ENCODE measurements around the gene ATP6V1E1.

The ATP6V1E1 gene

DNA sequence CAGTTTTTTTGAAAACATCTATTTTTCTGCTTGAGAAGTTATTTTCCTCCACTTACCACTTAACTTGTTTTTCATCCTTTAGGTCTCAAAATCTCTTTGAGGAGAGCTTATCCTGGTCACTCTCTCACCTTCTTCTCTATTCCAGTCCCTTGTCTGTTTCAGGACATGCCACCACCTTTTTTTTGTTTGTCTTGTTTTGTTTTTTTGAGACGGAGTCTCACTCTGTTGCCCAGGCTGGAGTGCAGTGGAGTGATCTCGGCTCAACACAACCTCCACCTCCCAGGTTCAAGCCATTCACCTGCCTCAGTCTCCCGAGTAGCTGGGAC lies 5.4 kb upstream of the ATP6V1E1 start:
- DNase-seq (ENCODE audit: low spot score): no peak

DNA sequence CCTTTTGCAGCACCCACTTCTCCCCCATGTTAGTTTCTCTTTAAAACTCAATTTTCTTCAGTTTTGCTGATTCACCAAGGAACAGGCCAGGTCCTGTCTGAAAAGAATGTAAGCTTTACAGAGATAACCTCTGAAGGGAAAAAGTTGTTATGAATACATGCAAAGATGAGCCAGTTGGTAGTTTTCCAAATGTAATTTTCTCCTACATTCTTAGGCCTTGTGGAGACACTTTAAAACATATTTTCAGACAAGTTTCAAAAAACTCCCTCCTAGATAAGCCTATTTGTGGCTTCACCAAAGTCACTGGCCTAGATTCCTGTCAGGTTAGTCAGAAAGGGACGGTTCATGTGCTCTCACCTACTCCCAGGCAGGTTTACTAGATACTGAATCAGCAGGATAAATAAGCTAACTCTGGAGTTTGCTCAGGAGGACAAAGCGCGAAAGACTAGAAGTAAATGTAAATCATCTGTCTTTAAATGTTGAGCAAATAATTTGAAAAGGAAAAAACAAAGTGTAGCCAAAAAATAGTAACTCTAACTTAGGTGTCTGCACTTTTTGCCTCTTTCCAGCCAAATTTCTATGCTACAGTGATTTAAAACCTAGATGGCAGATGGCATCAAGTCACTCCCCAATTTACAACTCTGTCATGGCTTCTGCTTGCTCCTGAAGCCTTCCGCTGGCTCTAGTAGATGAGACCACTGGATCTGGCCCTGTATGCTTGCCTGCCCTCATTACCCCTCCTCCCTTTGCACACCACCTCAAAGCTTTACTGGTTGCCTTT lies 4.9 kb upstream of the ATP6V1E1 start:
- peak; percentile 22 for DNase-seq (ENCODE audit: low spot score)

- DNase-seq (ENCODE audit: low spot score): no peak
Observed at GRCh38 chr22:17631076-17631565, 2.6 kb upstream of the ATP6V1E1 start.

DNA sequence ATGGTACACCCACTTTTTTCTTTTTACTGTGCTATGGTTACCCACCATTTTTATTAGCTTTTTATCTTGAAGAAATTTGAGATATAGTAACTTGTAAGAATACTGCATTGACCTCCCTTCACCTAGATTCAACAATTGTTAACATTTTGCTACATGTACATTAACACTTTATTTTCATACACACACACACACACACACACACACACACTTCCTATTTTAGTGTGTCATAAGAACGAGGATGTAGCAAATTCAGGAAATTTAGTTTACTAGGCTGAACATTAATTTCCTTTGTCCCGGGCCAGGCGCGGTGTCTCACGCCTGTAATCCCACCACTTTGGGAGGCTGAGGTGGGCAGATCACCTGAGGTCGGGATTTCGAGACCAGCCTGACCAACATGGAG lies 1.1 kb upstream of the ATP6V1E1 start:
- no peak for DNase-seq (ENCODE audit: low spot score)

GRCh38 chr22:17629173-17629489 lies 582 bp upstream of the ATP6V1E1 start:
- DNase-seq (ENCODE audit: low spot score): no peak

- DNase-seq (ENCODE audit: low spot score): no peak
Observed at GRCh38 chr22:17627961-17628405, 566 bp downstream of the ATP6V1E1 start.

GRCh38 chr22:17613280-17613679 lies 15.3 kb downstream of the ATP6V1E1 start:
- DNase-seq (ENCODE audit: low spot score): no peak

GRCh38 chr22:17612057-17612456 lies 16.5 kb downstream of the ATP6V1E1 start:
- no peak for DNase-seq (ENCODE audit: low spot score)

DNA sequence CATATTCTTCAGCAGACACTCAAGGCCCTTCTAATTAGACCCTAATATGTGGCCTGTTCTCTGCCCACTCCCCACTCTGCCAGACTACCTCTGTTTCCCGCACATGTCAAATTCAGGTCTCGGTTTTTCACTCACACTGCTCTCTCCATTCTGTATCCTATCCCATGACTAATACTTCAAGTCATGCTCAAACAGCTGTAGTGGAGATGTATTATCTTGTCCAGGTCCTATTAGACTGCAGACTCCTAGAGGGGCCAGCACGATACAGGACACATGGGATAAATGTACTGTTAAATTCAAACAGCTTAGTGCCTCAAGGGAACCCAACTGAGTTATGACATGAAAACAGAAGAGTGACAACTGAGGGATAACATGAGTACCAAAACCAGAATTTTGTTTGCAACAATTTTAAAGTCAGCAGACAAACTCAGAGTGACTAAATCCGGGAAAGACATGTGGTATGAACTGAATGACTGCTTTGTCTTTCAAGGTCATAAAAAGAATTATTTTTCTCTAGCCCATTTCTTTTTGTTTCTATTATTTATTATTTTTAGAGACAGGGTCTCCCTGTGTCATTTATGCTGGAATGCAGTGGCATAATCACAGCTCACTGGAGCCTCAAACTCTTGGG lies 20.5 kb downstream of the ATP6V1E1 start:
- no peak for DNase-seq (ENCODE audit: low spot score)

GRCh38 chr22:17606496-17606895 lies 22.1 kb downstream of the ATP6V1E1 start:
- DNase-seq (ENCODE audit: low spot score): peak; percentile 21

GRCh38 chr22:17603668-17604067 lies 24.9 kb downstream of the ATP6V1E1 start:
- DNase-seq (ENCODE audit: low spot score): no peak

DNA sequence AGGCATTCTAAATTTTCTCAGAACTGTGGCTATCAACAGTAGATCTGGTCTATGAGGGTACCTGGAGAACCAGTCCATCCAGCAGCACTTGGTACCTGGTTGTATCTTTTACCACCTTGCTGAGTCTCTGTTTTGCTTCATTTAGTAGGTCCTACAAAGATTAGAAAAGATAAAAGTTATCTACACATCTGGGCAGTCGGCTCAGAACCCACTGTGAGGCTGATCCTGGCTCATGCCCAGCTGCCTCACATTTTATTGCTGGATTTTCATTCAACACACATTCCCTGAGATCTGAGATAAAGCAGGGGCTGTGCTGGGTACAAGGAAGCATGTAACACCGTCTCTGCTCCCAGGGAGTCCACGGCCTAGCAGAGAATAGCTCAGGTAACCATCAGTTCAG lies 27.5 kb downstream of the ATP6V1E1 start:
- no peak for DNase-seq (ENCODE audit: low spot score)

DNA sequence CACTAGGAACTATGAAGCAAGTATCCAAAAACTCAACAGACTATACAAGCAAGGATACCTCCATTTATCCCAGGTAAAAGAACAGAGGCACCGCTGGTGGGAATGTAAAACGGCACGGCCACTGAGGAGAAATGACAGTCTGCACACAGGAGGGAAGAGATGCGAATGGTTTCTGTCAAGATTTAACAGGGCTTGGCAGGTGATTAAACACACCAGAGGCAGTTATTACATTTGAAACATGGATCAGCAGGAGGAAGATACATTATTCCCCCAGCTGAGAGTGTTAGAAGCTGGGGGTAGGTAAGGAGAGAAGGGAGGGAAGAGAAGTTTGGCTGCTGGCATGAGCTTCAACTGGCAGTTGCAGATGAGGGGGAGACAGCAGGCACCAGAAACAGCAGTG lies 30.2 kb downstream of the ATP6V1E1 start:
- DNase-seq (ENCODE audit: low spot score): no peak

DNA sequence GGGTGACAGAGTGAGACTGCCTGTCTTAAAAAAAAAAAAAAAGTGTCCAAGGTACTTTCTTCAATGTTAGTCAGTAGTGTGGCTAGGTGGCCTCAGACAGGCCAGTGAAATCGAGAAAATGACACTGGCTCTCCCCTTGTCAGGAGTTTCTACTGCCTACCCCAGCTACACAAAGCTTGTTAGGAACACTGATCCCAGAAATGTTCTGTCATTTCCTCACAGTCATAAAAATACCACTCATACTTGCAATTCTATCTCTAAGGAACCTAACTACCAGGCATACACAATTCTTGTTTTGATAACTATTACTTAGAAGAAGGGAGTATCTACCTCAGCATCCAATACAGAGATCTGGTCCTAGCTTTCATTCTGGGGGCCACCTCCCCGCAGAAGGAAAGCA lies 31.3 kb downstream of the ATP6V1E1 start:
- DNase-seq (ENCODE audit: low spot score): no peak

- DNase-seq (ENCODE audit: low spot score): no peak
Observed at GRCh38 chr22:17596226-17596625, 32.3 kb downstream of the ATP6V1E1 start.

DNA sequence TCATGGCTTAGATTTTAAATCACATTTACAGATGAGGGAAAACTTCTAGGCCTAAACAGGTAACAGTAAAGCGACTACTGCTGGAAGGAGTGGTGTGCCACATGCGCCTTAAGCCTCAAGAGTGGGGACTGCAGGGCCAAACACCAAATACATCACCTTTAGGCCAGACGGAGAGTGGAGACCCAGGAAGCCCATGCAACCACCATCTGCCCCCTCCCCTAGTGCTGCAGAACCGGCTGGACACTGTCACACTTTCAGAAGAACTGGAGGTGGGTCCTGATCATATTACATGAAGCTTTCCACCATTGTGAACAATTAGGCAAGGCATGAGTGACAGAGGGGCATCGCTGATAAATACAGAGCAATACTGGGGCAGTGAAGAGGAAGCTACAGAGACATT lies 36.3 kb downstream of the ATP6V1E1 start:
- DNase-seq (ENCODE audit: low spot score): no peak

GRCh38 chr22:17590586-17590985 lies 38.0 kb downstream of the ATP6V1E1 start:
- no peak for DNase-seq (ENCODE audit: low spot score)

- no peak for DNase-seq (ENCODE audit: low spot score)
Observed at GRCh38 chr22:17589810-17590375, 38.7 kb downstream of the ATP6V1E1 start.

GRCh38 chr22:17588606-17589005 lies 39.9 kb downstream of the ATP6V1E1 start:
- no peak for DNase-seq (ENCODE audit: low spot score)

DNA sequence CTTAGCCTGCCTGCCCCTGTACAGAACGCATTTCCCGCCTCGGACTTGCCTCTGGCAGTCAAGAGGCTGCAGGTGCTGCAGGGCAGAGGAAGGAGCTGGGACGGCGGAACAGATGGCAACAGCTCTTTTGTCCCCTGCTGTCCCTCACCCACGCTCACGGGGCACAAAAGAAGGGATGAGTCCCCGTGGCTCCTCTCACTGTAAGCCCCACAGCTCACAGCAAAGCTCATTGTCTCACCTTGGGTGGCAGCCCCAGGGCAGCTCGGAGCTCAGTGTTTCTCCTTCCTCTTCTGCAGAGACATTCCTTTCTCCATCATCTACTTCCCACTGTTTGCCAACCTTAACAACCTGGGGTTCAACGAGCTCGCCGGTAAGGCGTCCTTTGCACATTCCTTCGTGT lies 40.9 kb downstream of the ATP6V1E1 start:
- peak; percentile 31 for DNase-seq (ENCODE audit: low spot score)

DNA sequence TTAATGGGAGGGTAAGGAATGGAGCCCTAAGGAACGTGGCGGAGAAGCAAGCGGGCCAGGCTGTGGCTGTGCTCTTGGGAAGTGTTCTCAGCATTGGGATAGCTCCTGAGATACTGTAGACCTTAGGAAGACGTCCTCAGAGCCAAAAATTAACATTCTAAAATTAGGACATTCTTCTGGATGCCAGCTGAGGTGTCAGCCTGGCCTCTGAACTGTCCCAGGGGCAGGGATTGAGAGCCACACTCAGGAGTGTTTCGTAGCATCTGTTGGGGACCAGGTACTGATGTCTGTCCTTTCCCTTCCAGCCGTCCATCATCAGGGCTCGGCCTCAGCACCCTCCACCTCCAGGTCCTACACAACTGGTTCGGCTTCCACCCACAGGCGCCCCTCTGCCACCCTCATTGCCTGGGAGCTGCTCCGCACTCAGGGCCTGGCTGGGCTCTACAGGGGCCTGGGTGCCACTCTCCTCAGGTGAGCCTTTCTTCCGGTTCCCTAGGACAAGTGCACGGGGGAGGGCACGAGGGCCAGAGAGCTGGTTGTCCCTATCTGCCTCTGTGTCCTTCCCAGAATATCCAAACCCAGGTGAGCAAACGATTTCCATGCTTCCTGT lies 41.6 kb downstream of the ATP6V1E1 start:
- no peak for DNase-seq (ENCODE audit: low spot score)

DNA sequence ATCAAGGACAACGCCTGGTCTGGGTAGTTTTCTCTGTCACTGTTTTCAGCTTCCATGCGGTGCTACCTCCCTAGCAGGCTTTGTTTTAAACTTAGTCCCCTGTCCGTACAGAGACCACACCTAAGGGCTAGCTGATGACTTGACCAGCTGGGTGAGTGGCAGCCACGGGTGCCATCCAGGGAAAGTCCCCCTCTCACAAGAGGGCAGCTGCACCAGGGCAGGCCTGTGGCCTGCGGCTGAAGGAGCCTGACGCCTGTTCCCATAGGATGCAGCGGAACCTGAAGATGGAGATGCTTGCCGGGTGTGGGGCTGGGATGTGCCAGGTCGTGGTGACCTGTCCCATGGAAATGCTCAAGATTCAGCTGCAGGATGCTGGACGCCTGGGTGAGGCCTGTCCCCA lies 45.4 kb downstream of the ATP6V1E1 start:
- no peak for DNase-seq (ENCODE audit: low spot score)

- no peak for DNase-seq (ENCODE audit: low spot score)
Observed at GRCh38 chr22:17581631-17582030, 46.9 kb downstream of the ATP6V1E1 start.
